Activated naive CD4-positive, alpha-beta T cell treated with anti-CD3 and anti-CD28 coated beads, Interleukin-2, amount 10 ng/mL, durations not matched to agents 7 days and 5 days (primary cell): ENCODE data around the gene FOXA3.
"Not testable (repeated sequence)": the region's sequence is repeated elsewhere in the genome, so short reads cannot be mapped to it uniquely, and the experiment has no call there.

Experiments used
- CTCF ChIA-PET: fragments of 350-600 bp; sonication (Branson Sonifier 250); formaldehyde crosslinking; loops from one replicate; lab custom pipeline; 2021; ENCODE audit warnings: antibody characterized with exemption; lab: Charles Lee
- DNase-seq: peaks from one replicate; pipeline ENCODE4 v3.0.0-alpha.2; 2020
- H3K27ac Mint-ChIP-seq: one replicate; pipeline ENCODE4 v1.8.0; 2021; ENCODE audit warnings: mild to moderate bottlenecking, moderate library complexity, mixed read lengths
- H3K27me3 Mint-ChIP-seq: one replicate; pipeline ENCODE4 v1.8.0; 2021; ENCODE audit warnings: mild to moderate bottlenecking, mixed read lengths
- H3K36me3 Mint-ChIP-seq: one replicate; pipeline ENCODE4 v1.8.0; 2021; ENCODE audit warnings: mixed read lengths
- H3K4me1 Mint-ChIP-seq: one replicate; pipeline ENCODE4 v1.8.0; 2021; ENCODE audit warnings: mixed read lengths
- H3K4me3 Mint-ChIP-seq: one replicate; pipeline ENCODE4 v1.8.0; 2021; ENCODE audit warnings: mild to moderate bottlenecking, moderate library complexity, mixed read lengths
- H3K9me3 Mint-ChIP-seq: one replicate; pipeline ENCODE4 v1.8.0; 2021; ENCODE audit warnings: mixed read lengths

Gene FOXA3

DNA sequence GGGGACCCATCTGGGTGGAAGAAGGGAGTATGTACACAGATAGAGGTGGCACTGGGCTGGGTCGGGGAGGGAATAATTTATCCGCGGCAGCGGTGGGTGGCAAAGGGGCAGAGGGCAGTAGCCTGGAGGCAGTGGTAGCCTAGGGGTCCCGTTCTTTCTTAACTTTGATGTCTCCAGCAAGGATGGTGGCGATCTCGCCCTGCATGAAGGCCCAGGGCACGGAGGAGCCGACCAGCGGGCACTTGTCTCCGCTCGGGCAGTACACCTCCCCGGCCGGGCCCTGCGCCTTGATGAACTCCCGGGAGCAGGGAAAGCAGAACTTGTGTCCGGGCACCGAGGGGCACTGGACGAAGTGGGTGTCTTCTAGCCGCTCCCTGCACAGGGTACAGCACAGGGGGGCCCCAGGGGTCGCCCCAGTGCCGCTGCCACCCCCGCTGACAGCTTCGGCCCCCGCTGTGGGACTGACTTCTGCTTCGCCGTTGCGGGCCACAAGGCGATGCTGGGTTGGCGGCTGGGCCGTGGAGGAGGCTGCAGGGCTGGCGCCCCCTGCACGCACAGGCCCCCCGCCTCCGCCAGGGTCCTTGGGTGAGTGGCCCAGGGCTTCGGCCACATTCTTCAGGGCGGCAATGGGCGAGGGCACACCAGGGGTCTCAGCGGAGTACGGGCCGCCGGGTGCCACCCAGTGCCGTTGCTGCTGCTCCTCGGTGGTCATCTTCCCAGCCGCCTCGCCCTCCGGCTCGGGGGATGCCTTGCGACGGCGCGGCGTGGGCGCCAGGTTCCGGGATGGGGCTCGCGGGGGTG, 20.0 kb downstream of the FOXA3 start:
- CTCF ChIA-PET, result interaction anchor here (1.1 to 5.3 kb wide), 3 partner anchors 17 to 114 kb away, joined by 3 to 58 read pairs (median 22); partner anchors contain the start of genes FOXA3, SIX5 and SYMPK
- DNase-seq, result no peak
- Mint-ChIP-seq H3K27me3 (peaks cover 14% of the 10 kb centered on the region), H3K27ac (peak overlapping the region; percentile 65), H3K36me3 (peaks cover 4% of the 10 kb centered on the region), H3K4me1 (peaks cover 40% of the 10 kb centered on the region), H3K4me3 (peak overlapping the region; percentile 65), H3K9me3 (no peaks in the 10 kb centered on the region)

DNA sequence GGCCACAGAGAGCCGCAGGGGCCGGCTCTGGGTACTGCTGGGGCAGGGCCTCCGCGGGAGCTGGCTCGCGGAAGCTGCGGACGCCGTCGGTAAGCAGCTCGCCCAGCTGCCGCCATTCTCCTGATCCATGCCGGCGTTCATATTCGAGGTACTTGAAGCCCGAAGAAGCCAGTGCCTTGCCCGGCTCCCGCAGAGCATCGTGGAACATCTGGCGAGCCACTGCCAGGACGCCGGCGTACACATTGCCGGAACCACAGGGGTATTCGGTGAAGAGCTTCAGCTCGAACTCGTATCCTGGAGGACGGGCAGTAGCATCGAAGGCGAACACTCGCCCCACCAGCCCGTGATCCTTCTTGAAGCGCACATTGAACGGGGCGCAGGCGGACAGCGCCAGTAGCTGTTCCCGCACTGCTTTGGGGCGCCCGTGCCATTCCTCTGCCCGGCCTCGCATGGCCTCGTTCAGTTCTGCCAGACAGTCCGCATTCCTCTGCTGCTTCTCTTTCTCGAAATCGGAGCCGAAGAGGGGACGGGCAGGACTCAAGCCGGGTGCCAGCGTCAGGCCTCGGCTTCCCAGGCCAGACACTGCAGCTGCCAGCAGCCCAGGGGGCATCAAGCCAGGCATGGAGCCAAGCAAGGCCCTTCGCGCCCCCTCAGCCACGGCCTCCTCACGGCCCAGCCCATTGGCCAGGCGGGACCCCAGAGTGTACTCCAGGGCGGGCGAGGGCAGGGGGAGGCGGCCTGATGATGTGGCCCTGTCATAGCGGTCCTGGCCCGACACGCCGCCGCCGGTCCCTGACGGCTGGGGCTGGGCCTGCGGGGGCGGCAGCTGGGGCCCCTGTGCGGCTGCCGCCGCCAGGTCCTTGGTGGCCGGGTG, 20.8 kb downstream of the FOXA3 start:
- peak; percentile 40 for DNase-seq
- H3K27me3 Mint-ChIP-seq, result peaks cover 14% of the 10 kb centered on the region
- H3K9me3 Mint-ChIP-seq, result no peaks in the 10 kb centered on the region
- H3K36me3 Mint-ChIP-seq, result peaks cover 6% of the 10 kb centered on the region
- peaks cover 40% of the 10 kb centered on the region for H3K4me1 Mint-ChIP-seq
- CTCF ChIA-PET, result interaction anchor here (1.1 to 5.3 kb wide), 6 partner anchors 16 to 125 kb away, joined by 3 to 58 read pairs (median 5); partner anchors contain the start of genes FOXA3, SIX5 and SYMPK
- H3K27ac Mint-ChIP-seq, result no peak overlapping the region
- peak overlapping the region; percentile 56 for H3K4me3 Mint-ChIP-seq

DNA sequence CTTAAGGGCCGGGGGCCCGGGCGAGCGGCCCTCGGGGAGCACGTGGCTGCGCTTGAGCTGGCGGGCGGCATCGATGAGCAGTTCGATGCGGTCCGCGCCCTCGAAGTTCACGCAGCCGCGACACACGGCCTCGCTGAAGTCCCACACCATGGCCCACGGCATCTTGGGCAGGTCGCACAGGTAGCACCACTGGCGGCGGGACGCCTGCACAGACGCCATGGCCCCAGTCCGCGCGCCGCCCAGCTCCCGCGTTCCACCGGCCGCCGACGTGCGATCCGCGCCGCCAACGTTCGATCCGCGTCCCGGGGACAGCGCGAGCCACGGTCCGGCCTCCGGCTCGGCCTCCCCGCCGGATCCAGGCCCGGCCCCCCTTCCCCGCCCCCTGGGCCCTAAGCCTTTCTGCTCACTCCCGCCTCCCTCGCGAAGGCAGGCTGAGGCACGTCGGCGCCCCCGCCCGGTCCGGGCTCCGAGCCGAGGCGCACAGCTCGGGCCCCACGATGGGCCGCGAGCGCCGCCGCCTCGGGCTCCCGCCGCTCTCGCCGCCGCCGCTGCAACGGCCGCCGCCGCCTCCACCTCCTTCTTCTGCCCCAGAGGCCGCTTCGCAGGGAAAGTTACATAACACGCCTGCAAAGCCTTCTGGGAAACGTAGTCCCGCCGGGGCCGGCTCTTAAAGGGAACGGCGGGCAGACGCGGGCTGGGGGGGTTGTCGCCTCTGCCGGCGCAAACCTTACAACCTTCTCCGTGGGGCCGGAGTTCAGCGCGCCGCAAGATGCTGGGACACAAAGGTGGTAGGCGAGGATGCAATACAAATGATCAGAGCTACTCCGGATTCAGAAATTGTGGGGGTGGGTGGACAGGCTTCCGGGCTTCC, 21.7 kb downstream of the FOXA3 start, which contains the start of gene IRF2BP1:
TSS of gene IRF2BP1 (minus strand) at position 586 of the 871 bp plus-strand sequence. CDS start at position 219, 367 bp downstream.
- peaks cover 40% of the 10 kb centered on the region for H3K4me1 Mint-ChIP-seq
- H3K9me3 Mint-ChIP-seq, result no peaks in the 10 kb centered on the region
- peak within 1 kb of the TSS; percentile 90 for H3K4me3 Mint-ChIP-seq
- DNase-seq, result peak; percentile 94
- peaks cover 10% of the 10 kb centered on the region for H3K36me3 Mint-ChIP-seq
- CTCF ChIA-PET, result interaction anchor here (1.1 to 5.3 kb wide), 7 partner anchors 15 to 124 kb away, joined by 3 to 58 read pairs (median 5); partner anchors contain the start of genes FOXA3, MYPOP, SIX5 and SYMPK
- H3K27ac Mint-ChIP-seq, result peak within 1 kb of the TSS; percentile 96
- H3K27me3 Mint-ChIP-seq, result peaks cover 12% of the 10 kb centered on the region

DNA sequence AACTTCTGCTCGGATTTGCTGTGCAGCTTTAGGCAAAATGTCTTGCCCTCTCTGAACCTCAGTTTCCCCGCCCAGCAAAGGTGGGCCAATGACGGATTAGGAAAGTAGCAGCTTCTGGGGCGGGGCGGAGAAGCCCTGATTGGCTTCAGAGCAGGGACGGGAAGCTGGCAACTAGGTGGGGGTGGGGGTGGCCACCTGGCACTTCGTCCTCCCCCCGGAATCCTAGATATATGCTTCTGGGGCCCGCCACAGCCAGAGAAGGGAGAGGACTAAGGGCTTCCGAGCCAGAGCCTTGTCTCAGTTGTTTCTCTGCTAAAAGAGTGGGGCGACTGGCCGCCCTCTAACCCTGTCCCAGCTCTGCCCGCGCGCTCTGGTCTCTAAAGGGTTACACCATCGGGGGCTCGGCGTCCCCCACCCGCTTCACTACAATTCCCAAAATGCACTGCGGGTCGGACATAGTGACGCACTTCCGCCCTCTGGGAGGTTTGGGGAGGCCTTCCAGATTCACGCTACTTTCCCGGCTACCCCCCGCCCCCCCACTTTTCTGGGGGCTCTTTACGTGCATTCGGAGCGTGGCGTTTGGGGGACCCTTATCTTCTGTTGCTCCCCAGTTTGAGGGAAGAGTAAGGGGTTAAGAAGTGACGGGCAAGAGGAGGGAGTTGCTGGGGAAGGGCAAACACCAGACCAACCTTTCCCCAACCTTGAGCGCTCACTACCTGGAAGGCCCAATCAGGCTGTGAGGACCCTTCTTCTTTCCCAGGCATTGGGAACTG, 22.5 kb downstream of the FOXA3 start:
- Mint-ChIP-seq H3K4me1 (peaks cover 34% of the 10 kb centered on the region), H3K36me3 (peaks cover 10% of the 10 kb centered on the region), H3K27me3 (peaks cover 4% of the 10 kb centered on the region), H3K9me3 (no peaks in the 10 kb centered on the region), H3K4me3 (peak overlapping the region; percentile 90), H3K27ac (peak overlapping the region; percentile 96)
- CTCF ChIA-PET, result interaction anchor here (0.7 to 5.3 kb wide), 7 partner anchors 8 to 123 kb away, joined by 3 to 58 read pairs (median 5); partner anchors contain the start of genes FOXA3, MYPOP, SIX5 and SYMPK
- peak; percentile 97 for DNase-seq

DNA sequence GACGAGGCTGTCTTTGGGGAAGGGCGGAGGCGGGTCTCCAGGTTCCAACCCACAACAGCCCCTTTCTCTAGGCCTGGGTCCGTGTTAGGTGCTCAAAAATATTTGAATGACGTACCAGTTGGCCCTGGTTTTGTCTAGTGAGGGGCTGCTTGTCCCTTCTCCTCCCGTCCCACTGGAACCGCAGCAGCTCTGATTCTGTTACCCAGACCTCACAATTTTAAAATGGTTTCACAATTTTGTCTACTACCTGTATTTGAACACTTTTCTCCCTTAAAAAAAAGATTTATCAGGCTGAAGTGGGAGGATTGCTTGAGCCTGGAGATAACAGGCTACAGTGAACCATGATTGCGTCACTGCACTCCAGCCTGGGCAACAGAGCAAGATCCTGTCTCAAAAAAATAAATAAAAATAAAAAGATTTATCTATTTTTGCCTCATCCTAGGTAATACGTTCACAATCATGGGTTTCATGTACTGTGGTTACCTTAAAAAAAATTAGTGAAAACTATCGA, 23.1 kb downstream of the FOXA3 start:
- Mint-ChIP-seq H3K9me3 (no peaks in the 10 kb centered on the region), H3K4me1 (peaks cover 30% of the 10 kb centered on the region), H3K36me3 (peaks cover 10% of the 10 kb centered on the region), H3K4me3 (peak overlapping the region; percentile 90), H3K27ac (peak overlapping the region; percentile 96), H3K27me3 (no peaks in the 10 kb centered on the region)
- CTCF ChIA-PET, result interaction anchor here (0.7 kb wide), 1 partner anchor 7 kb away, joined by 3 read pairs; no protein-coding TSS in a partner anchor
- no peak for DNase-seq

DNA sequence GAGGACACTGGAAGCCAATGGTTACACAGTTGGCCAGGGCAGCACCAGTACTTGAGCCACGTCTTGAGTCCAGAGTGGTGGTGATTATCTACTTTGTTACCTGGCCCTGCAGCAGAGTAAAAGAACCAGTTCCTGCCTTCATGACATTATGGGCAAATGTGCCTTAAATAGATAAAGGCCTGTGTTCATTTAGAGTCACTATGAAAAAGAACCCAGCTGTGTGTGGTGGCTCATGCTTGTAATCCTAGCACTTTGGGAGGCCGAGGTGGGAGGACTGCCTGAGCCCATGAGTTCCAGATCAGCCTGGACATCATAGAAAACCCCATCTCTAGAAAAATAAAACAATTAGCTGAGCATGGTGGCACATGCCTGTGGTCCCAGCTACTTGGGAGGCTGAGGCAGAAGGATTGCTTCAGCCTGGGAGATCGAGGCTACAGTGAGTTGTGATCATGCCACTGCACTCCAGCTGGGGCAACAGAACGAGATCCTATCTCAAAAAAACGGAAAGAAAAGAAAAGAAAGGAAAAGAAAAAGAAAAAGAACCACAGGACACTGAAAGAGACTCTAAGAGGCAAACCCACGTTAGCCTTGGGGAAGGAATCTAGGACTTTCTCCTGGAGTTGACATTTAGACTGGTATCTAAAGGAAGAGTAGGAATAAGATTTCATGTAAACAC, 25.2 kb downstream of the FOXA3 start:
- Mint-ChIP-seq H3K4me1 (peaks cover 21% of the 10 kb centered on the region), H3K27ac (no peak overlapping the region), H3K9me3 (no peaks in the 10 kb centered on the region), H3K4me3 (no peak overlapping the region), H3K36me3 (peaks cover 7% of the 10 kb centered on the region), H3K27me3 (no peaks in the 10 kb centered on the region)
- no peak for DNase-seq
- CTCF ChIA-PET, result interaction anchor here (1.3 kb wide), 1 partner anchor 12 kb away, joined by 3 read pairs; no protein-coding TSS in a partner anchor

DNA sequence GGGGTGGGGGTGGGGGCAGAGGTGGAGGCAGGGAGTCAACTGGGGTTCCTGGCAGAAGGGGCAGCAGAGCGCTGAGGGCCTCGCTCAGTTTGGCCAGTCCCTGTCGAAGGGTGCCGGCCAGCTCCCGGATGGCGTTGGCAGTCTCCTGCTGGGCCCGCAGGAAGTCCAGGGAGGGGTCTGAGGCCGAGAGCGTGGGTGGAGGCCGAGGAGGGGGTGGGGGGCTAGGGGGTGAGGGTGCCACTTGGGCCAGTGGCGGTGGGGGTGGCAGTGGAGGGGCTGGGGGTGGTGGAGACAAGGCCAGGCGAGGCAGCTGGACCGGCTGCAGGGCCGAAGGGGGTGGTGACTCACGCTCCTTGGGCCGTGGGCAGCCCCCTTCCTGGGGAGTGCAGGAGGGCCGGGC, 26.8 kb downstream of the FOXA3 start:
- peaks cover 17% of the 10 kb centered on the region for H3K36me3 Mint-ChIP-seq
- H3K27me3 Mint-ChIP-seq, result no peaks in the 10 kb centered on the region
- DNase-seq, result no peak
- CTCF ChIA-PET, result no interaction called here
- no peak overlapping the region for H3K4me3 Mint-ChIP-seq
- no peak overlapping the region for H3K27ac Mint-ChIP-seq
- H3K9me3 Mint-ChIP-seq, result no peaks in the 10 kb centered on the region
- H3K4me1 Mint-ChIP-seq, result peaks cover 16% of the 10 kb centered on the region

DNA sequence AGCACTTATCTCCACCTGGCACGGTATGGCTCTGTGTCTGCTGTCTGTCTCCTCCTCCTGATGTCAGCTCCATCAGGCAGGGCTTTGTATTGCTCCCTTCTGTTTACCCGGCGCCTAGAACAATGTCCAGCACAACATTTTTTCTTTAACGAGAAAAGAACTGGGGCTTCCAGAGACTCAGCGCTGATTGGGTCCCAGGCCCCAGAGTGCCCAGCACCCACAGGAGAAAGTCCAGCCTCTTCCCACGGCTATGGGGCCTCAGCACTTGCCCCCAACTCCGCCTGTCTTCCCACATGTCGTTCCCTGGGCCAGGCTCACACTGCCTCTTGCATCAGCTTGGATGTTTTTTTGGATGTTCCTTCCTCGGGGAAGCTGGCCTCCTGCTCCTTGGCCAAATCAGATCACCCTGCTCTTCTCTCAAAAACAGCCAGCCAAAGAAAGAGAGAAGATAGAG, 31.4 kb downstream of the FOXA3 start:
- no peak for DNase-seq
- Mint-ChIP-seq H3K4me3 (no peak overlapping the region), H3K27ac (no peak overlapping the region), H3K4me1 (peaks cover 11% of the 10 kb centered on the region), H3K9me3 (no peaks in the 10 kb centered on the region), H3K36me3 (peaks cover 28% of the 10 kb centered on the region), H3K27me3 (no peaks in the 10 kb centered on the region)
- CTCF ChIA-PET, result interaction anchor here (1.0 kb wide), 1 partner anchor 12 kb away, joined by 4 read pairs; no protein-coding TSS in a partner anchor

DNA sequence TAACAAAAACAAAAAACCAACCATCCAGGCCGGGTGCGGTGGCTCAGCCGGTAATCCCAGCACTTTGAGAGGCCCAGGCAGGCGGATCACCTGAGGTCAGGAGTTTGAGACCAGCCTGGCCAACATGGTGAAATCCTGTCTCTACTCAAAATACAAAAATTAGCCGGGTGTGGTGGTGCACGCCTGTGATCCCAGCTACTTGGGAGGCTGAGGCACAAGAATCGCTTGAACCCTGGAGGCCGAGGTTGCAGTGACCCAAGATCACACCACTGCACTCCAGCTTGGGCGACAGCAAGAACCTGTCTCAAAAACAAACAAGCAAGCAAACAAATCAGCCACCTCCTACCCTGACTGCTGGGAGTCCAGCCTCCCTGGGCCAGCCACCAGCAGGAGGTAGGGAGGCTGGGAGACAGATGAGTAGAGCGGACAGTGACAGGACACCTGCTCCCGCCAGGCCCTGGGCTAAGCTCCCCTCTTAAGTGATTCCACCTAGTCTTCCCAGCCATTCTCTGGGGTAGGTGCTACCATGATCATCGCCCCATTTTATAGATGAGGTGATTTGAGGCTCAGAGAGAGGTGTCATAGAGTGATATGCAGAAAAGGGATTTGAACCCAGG, 32.0 kb downstream of the FOXA3 start:
- H3K27me3 Mint-ChIP-seq, H3K27ac Mint-ChIP-seq, H3K4me3 Mint-ChIP-seq, H3K9me3 Mint-ChIP-seq, CTCF ChIA-PET, DNase-seq: not testable (repeated sequence)
- peaks cover 16% of the 10 kb centered on the region for H3K4me1 Mint-ChIP-seq
- H3K36me3 Mint-ChIP-seq, result peaks cover 33% of the 10 kb centered on the region

DNA sequence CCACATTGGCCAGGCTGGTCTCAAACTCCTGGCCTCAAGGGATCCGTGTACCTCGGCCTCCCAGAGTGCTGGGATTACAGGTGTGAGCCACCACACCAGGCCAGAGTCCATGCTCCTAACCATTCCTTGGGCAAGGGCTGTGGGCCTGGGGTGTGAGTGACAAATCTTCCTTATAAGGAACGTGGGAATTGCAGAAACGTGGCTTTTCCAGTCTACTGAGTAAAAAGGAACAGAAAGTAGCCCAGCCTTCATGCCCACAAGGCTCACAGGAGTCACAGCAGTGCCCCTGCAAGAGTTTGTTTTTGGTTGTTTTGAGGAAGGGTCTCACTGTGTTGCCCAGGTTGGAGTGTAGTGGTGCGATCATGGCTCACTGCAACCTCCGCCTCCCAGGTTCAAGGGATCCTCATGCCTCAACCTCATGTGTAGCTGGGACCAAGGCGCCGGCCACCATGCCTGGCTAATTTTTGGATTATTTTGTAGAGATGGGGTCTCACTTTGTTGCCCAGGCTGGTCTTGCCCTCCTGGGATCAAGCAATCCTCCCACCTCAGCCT, 33.2 kb downstream of the FOXA3 start:
- no peaks in the 10 kb centered on the region for H3K9me3 Mint-ChIP-seq
- no peaks in the 10 kb centered on the region for H3K27me3 Mint-ChIP-seq
- no peak for DNase-seq
- H3K36me3 Mint-ChIP-seq, result peaks cover 35% of the 10 kb centered on the region
- H3K4me1 Mint-ChIP-seq, result peaks cover 21% of the 10 kb centered on the region
- CTCF ChIA-PET, result no interaction called here
- no peak overlapping the region for H3K27ac Mint-ChIP-seq
- H3K4me3 Mint-ChIP-seq, result no peak overlapping the region

DNA sequence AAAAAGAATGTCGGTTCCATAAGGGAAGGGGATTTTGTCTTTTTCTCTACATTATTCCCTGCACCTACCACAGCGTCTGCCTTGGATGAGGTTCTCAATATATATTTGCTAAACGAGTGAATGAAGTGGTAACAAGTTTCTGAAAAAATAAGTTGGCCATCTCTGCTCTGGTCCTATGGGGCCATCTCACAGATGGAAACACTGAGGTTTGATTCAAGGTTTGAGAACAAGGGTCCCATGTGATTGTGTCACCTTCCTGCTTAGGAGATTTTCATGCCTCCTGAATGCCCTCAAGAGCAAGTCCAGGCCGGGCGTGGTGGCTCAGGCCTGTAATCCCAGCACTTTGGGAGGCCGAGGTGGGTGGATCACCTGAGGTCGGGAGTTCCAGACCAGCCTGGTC, 35.1 kb downstream of the FOXA3 start:
- H3K9me3 Mint-ChIP-seq, result no peaks in the 10 kb centered on the region
- CTCF ChIA-PET, result no interaction called here
- H3K4me1 Mint-ChIP-seq, result peaks cover 31% of the 10 kb centered on the region
- peaks cover 5% of the 10 kb centered on the region for H3K27me3 Mint-ChIP-seq
- no peak overlapping the region for H3K4me3 Mint-ChIP-seq
- no peak for DNase-seq
- H3K27ac Mint-ChIP-seq, result no peak overlapping the region
- H3K36me3 Mint-ChIP-seq, result peaks cover 35% of the 10 kb centered on the region
